Stimulated activated CD8-positive, alpha-beta memory T cell treated with anti-CD3 and anti-CD28 coated beads, Interleukin-7, amount 100 ng/mL, for 1 hour (primary cell): Measurements from ENCODE around the gene ZC3H18.
"Not testable (repeated sequence)": the region's sequence is repeated elsewhere in the genome, so short reads cannot be mapped to it uniquely, and the experiment has no call there.

Source experiments
- DNase-seq, 2 donors: peaks; one replicate each; pipeline ENCODE4 v3.0.0-alpha.2; 2020; ENCODE audit warnings: low read depth in 2 of 2

ZC3H18 gene

GRCh38 chr16:88654363-88655052 is 84.3 kb downstream of the ZC3H18 start:
- DNase-seq, result no peak

- no peak for DNase-seq
These were observed 85.0 kb downstream of the ZC3H18 start for GRCh38 chr16:88655053-88655732.

- DNase-seq, result no peak
These were observed 85.6 kb downstream of the ZC3H18 start for GRCh38 chr16:88655733-88656281.

GRCh38 chr16:88656291-88656980 is 86.2 kb downstream of the ZC3H18 start:
- DNase-seq, result no peak

- DNase-seq, result no peak
These were observed 87.2 kb downstream of the ZC3H18 start for GRCh38 chr16:88657371-88657770.

- DNase-seq, result no peak
These were observed 88.5 kb downstream of the ZC3H18 start for GRCh38 chr16:88658714-88659113.

- DNase-seq, result no peak
These were observed 89.0 kb downstream of the ZC3H18 start for GRCh38 chr16:88659160-88659559.

GRCh38 chr16:88661468-88661867 is 91.3 kb downstream of the ZC3H18 start:
- DNase-seq, result no peak

GRCh38 chr16:88662222-88662842 is 92.1 kb downstream of the ZC3H18 start:
- DNase-seq, result no peak

GRCh38 chr16:88662843-88663606 is 92.8 kb downstream of the ZC3H18 start, which contains the start of gene MVD:
Gene MVD, minus strand, starts transcription at chr16:88663091. Its CDS starts 11 bp downstream, at chr16:88663080.
- peak; percentile 86 for DNase-seq

GRCh38 chr16:88665148-88665547 is 94.9 kb downstream of the ZC3H18 start:
- no peak for DNase-seq

- no peak for DNase-seq
These were observed 95.4 kb downstream of the ZC3H18 start for GRCh38 chr16:88665570-88665969.

- DNase-seq, result no peak
These were observed 97.3 kb downstream of the ZC3H18 start for GRCh38 chr16:88667461-88667860.

GRCh38 chr16:88669493-88669892 is 99.3 kb downstream of the ZC3H18 start:
- DNase-seq, result not testable (repeated sequence)

- DNase-seq, result no peak
These were observed 99.8 kb downstream of the ZC3H18 start for GRCh38 chr16:88669980-88670379.

- DNase-seq, result no peak
These were observed 101.6 kb downstream of the ZC3H18 start for GRCh38 chr16:88671806-88672205.

- no peak for DNase-seq
These were observed 102.6 kb downstream of the ZC3H18 start for GRCh38 chr16:88672776-88673175.

GRCh38 chr16:88673716-88674379 is 103.6 kb downstream of the ZC3H18 start:
- DNase-seq, result no peak

- DNase-seq, result no peak
These were observed 106.5 kb downstream of the ZC3H18 start for GRCh38 chr16:88676502-88677242.

- DNase-seq, result no peak
These were observed 107.5 kb downstream of the ZC3H18 start for GRCh38 chr16:88677721-88678120.
